Adrenal gland (tissue), 5 donors: ENCODE results near the gene DARS1.

Source experiments
- CTCF ChIP-seq, 6 experiments: fragments of 450-650 bp in 4 of 6; fragments of 200-600 bp in 2 of 6; sonication (generic) in 1 of 6; IDR thresholded peaks; 1 replicate in 5 of 6; 2 replicates in 1 of 6; pipeline versions ENCODE4 v1.5.1 to v1.8.0; 2016 to 2021; ENCODE audit warnings: antibody characterized with exemption in 6 of 6, mild to moderate bottlenecking in 2 of 6, moderate library complexity in 1 of 6
- POLR2A ChIP-seq, 2 donors: fragments of 450-650 bp; IDR thresholded peaks; one replicate each; pipeline ENCODE4 v1.6.1; 2017; ENCODE audit warnings: antibody characterized with exemption in 2 of 2, mild to moderate bottlenecking in 2 of 2, moderate library complexity in 1 of 2
- donor health status: DM: no; HTN: no; CAD: no.

GRCh38 chr2:135885709-135886108 is 99.7 kb downstream of the DARS1 start:
- TF ChIP-seq CTCF (IDR thresholded peaks at IDR 0.05) = no peak
- TF ChIP-seq POLR2A (IDR thresholded peaks at IDR 0.05) = no peak
